GM13976 (cell line): ENCODE data around the gene COL8A1.
"Not testable (repeated sequence)": the region's sequence is repeated elsewhere in the genome, so short reads cannot be mapped to it uniquely, and the experiment has no call there.

Experiments used
- DNase-seq: peaks from one replicate; pipeline ENCODE4 v3.0.0; 2012; ENCODE audit warnings: low spot score
- CTCF ChIP-seq: IDR thresholded peaks from 2 replicates; pipeline ENCODE4 v1.5.1; 2012; ENCODE audit warnings: borderline replicate concordance, mild to moderate bottlenecking; ENCODE audit not compliant: insufficient read depth; ENCODE audit errors: extremely low read depth, missing control alignments, control extremely low read depth
- in situ Hi-C: fragments of 300-500 bp; cut with MboI; formaldehyde crosslinking; loops from one replicate; pipeline ENCODE4 v1.12.0; 2022; ENCODE audit warnings: low sequenced_read_pairs, mixed read lengths, inconsistent platforms; ENCODE audit not compliant: unreplicated experiment

Gene COL8A1

GRCh38 chr3:99730870-99731269 is 92.5 kb downstream of the COL8A1 start:
- in situ Hi-C loops = no loop called here
- no peak for TF ChIP-seq CTCF

GRCh38 chr3:99731499-99731898 is 93.1 kb downstream of the COL8A1 start:
- no peak for DNase-seq
- TF ChIP-seq CTCF = no peak
- in situ Hi-C loops = no loop called here

More at GRCh38 chr3:99730870-99731269, 92.5 kb downstream of the COL8A1 start:
- DNase-seq = no peak

- in situ Hi-C loops = not testable (repeated sequence)
These were observed 102.0 kb downstream of the COL8A1 start for GRCh38 chr3:99740371-99740770.

GRCh38 chr3:99741588-99741987 is 103.2 kb downstream of the COL8A1 start:
- DNase-seq = no peak
- TF ChIP-seq CTCF = no peak
- in situ Hi-C loops = no loop called here

More at GRCh38 chr3:99740371-99740770, 102.0 kb downstream of the COL8A1 start:
- DNase-seq = not testable (repeated sequence)

GRCh38 chr3:99747915-99748314 is 109.5 kb downstream of the COL8A1 start:
- in situ Hi-C loops = no loop called here
- no peak for TF ChIP-seq CTCF
- no peak for DNase-seq

GRCh38 chr3:99751649-99752048 is 113.3 kb downstream of the COL8A1 start:
- DNase-seq = no peak
- TF ChIP-seq CTCF = no peak
- in situ Hi-C loops = loop anchor here (25.0 kb wide), 1 partner anchor 639 kb away; no protein-coding TSS in a partner anchor

GRCh38 chr3:99753268-99753975 is 115.0 kb downstream of the COL8A1 start:
- DNase-seq = peak; percentile 18
- peak; percentile 50 for TF ChIP-seq CTCF
- in situ Hi-C loops = loop anchor here (25.0 kb wide), 1 partner anchor 641 kb away; no protein-coding TSS in a partner anchor
